ENCODE results near the gene IFT25. TPM values are rescaled to one million over a fixed set of nuclear protein-coding genes. Genes with fewer than 3 reads are reported as not detected.
A peak's percentile ranks its signal among the peaks of the same experiment; 100 is the strongest.

IFT25 gene
- total and polyA plus RNA-seq, 2 donors (not counting 1 experiment from before 2014, with no cell fraction given) = 18.2 to 45.7 TPM

GRCh38 chr1:53951697-53952096, 6.2 kb upstream of the IFT25 start:
- ATAC-seq (ENCODE audit: low read depth) = no peak
- peaks cover 5% of the 10 kb centered on the region for H3K79me2 ChIP-seq (ENCODE audit: control insufficient read depth, insufficient read depth, low read length)
- H3K9ac ChIP-seq (ENCODE audit: low read length) = no peak overlapping the region
- ChIA-PET POLR2A (no interaction called here), CTCF (interaction anchor here (0.7 to 11.4 kb wide), 3 partner anchors 10 to 90 kb away, joined by 3 to 180 read pairs (median 3); no protein-coding TSS in a partner anchor)
- no peak overlapping the region for H3K4me3 ChIP-seq (ENCODE audit: control extremely low read depth in 1 of 5, extremely low read depth in 1 of 5, insufficient read depth in 1 of 5, low read depth in 2 of 5, low read length in 4 of 5)
- no peak overlapping the region for H3K27ac ChIP-seq (ENCODE audit: low read length in 2 of 2)
- H3K36me3 ChIP-seq (replicated peaks in 1 of 2; ENCODE audit: control extremely low read depth in 1 of 2, control insufficient read depth in 1 of 2, extremely low read depth in 1 of 2, insufficient read depth in 2 of 2, low read length in 1 of 2) = peaks cover 6 to 13% of the 10 kb centered on the region in 2 experiments
- peaks cover 4 to 5% of the 10 kb centered on the region in 2 donors for H3K4me1 ChIP-seq (ENCODE audit: control insufficient read depth in 2 of 2, insufficient read depth in 2 of 2, low read length in 2 of 2)
- no peak overlapping the region for H3K4me2 ChIP-seq (replicated peaks; ENCODE audit: low read depth, low read length, poor library complexity, severe bottlenecking)
- 96% methylated on average over 5 of the region's 5 CpGs for WGBS (ENCODE audit: insufficient coverage)
- H3K4me1 Mint-ChIP-seq = peaks cover 9% of the 10 kb centered on the region
- intact Hi-C loops (cut with micrococcal nuclease) = no loop called here
- H3K27ac Mint-ChIP-seq = no peak overlapping the region
- no peaks in the 10 kb centered on the region for H4K20me1 ChIP-seq (ENCODE audit: control insufficient read depth, insufficient read depth, low read length, poor library complexity, severe bottlenecking)
- no peaks in the 10 kb centered on the region for H3K9me3 ChIP-seq (ENCODE audit: control extremely low read depth in 1 of 3, control insufficient read depth in 2 of 3, insufficient read depth in 1 of 3, low read length in 2 of 3)
- H2AFZ ChIP-seq (ENCODE audit: insufficient read depth, low read depth, low read length, poor library complexity, severe bottlenecking) = no peak overlapping the region
- H3K4me3 Mint-ChIP-seq = no peak overlapping the region
- H3K27me3 ChIP-seq (replicated peaks in 1 of 4; ENCODE audit: control extremely low read depth in 1 of 4, control insufficient read depth in 3 of 4, insufficient read depth in 4 of 4, low read length in 3 of 4) = no peaks in the 10 kb centered on the region
- no peak for DNase-seq
- no peaks in the 10 kb centered on the region for H3K9me3 Mint-ChIP-seq (ENCODE audit: insufficient read depth)
- no peaks in the 10 kb centered on the region for H3K27me3 Mint-ChIP-seq
- TF ChIP-seq, protein P1, sequence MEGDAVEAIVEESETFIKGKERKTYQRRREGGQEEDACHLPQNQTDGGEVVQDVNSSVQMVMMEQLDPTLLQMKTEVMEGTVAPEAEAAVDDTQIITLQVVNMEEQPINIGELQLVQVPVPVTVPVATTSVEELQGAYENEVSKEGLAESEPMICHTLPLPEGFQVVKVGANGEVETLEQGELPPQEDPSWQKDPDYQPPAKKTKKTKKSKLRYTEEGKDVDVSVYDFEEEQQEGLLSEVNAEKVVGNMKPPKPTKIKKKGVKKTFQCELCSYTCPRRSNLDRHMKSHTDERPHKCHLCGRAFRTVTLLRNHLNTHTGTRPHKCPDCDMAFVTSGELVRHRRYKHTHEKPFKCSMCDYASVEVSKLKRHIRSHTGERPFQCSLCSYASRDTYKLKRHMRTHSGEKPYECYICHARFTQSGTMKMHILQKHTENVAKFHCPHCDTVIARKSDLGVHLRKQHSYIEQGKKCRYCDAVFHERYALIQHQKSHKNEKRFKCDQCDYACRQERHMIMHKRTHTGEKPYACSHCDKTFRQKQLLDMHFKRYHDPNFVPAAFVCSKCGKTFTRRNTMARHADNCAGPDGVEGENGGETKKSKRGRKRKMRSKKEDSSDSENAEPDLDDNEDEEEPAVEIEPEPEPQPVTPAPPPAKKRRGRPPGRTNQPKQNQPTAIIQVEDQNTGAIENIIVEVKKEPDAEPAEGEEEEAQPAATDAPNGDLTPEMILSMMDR (IDR thresholded peaks at IDR 0.05) = no peak
- TF ChIP-seq EZH2 (IDR thresholded peaks at IDR 0.05; ENCODE audit: borderline replicate concordance, insufficient read depth, low read depth, low read length, poor library complexity, severe bottlenecking) = no peak

DNA sequence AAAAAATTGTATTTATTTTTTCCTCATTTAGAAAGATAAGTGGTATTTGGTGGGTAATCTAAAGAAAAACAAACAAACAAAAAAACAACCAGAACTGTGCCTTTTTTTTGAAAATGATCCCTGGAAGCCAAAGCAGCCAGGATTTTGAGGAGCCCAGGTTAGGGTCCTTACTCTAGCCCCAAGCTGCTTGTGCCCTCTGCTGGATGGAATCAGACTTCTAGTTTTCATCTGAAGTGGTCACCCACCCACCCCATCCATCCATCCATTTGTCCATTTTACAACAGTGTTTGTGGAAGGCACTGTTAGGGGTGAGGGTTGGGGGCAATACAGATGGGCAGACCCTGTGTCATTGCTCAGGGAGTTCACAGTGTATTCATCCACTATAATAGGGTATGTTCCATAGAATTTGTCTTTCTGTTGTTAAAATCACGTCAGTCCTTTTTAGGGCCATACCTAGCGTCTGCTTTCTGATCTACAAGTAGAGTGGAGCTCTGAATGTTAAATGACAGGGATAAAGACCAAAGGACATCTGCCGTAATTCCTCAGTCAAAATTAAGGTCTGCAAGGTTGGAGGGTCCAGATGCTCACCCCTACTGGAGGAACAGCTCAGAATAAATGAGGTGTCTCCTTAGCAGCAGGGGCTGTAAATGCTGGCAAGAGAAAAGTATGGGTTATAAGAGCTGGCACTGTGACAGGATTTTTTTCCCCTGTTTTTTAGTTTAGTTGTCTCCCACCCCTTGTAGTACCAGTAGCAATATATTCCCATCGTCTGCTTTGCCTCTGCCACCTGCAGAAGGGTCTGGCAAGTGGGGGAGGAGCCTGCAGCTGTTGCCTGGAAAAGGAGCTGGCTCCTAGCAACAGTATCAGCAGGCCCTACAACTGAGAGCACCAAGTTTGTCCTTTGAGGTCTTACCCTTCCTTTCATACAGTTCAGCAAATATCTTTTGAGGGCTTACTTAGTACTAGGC, 3.8 kb upstream of the IFT25 start:
- no peak overlapping the region for H3K27ac Mint-ChIP-seq
- H3K4me1 ChIP-seq (ENCODE audit: control insufficient read depth in 2 of 2, insufficient read depth in 2 of 2, low read length in 2 of 2) = peaks cover 13 to 16% of the 10 kb centered on the region in 2 donors
- intact Hi-C loops (cut with micrococcal nuclease) = loop anchor here (1.0 to 10.0 kb wide), 4 partner anchors 71 to 1585 kb away; partner anchors contain the start of genes CC2D1B and TTC22
- peaks cover 6 to 13% of the 10 kb centered on the region in 2 experiments for H3K36me3 ChIP-seq (replicated peaks in 1 of 2; ENCODE audit: control extremely low read depth in 1 of 2, control insufficient read depth in 1 of 2, extremely low read depth in 1 of 2, insufficient read depth in 2 of 2, low read length in 1 of 2)
- H4K20me1 ChIP-seq (ENCODE audit: control insufficient read depth, insufficient read depth, low read length, poor library complexity, severe bottlenecking) = no peaks in the 10 kb centered on the region
- no peak for TF ChIP-seq EZH2 (IDR thresholded peaks at IDR 0.05; ENCODE audit: borderline replicate concordance, insufficient read depth, low read depth, low read length, poor library complexity, severe bottlenecking)
- TF ChIP-seq, protein P1 (IDR thresholded peaks at IDR 0.05) = peak; percentile 55
- H3K79me2 ChIP-seq (ENCODE audit: control insufficient read depth, insufficient read depth, low read length) = peaks cover 11% of the 10 kb centered on the region
- no peak for ATAC-seq (ENCODE audit: low read depth)
- POLR2A ChIA-PET = no interaction called here
- no peak overlapping the region for H3K9ac ChIP-seq (ENCODE audit: low read length)
- H3K4me3 ChIP-seq (ENCODE audit: control extremely low read depth in 1 of 5, extremely low read depth in 1 of 5, insufficient read depth in 1 of 5, low read depth in 2 of 5, low read length in 4 of 5) = no peak overlapping the region
- CTCF ChIA-PET = interaction anchor here (0.8 to 11.4 kb wide), 9 partner anchors 10 to 540 kb away, joined by 3 to 180 read pairs (median 5); no protein-coding TSS in a partner anchor
- no peak overlapping the region for H3K4me3 Mint-ChIP-seq
- H3K4me2 ChIP-seq (replicated peaks; ENCODE audit: low read depth, low read length, poor library complexity, severe bottlenecking) = no peak overlapping the region
- 96% methylated on average over 4 of the region's 4 CpGs for WGBS (ENCODE audit: insufficient coverage)
- H3K27me3 ChIP-seq (replicated peaks in 1 of 4; ENCODE audit: control extremely low read depth in 1 of 4, control insufficient read depth in 3 of 4, insufficient read depth in 4 of 4, low read length in 3 of 4) = no peaks in the 10 kb centered on the region
- H2AFZ ChIP-seq (ENCODE audit: insufficient read depth, low read depth, low read length, poor library complexity, severe bottlenecking) = no peak overlapping the region
- H3K4me1 Mint-ChIP-seq = peaks cover 20% of the 10 kb centered on the region
- no peaks in the 10 kb centered on the region for H3K9me3 ChIP-seq (ENCODE audit: control extremely low read depth in 1 of 3, control insufficient read depth in 2 of 3, insufficient read depth in 1 of 3, low read length in 2 of 3)
- no peaks in the 10 kb centered on the region for H3K9me3 Mint-ChIP-seq (ENCODE audit: insufficient read depth)
- no peaks in the 10 kb centered on the region for H3K27me3 Mint-ChIP-seq
- no peak overlapping the region for H3K27ac ChIP-seq (ENCODE audit: low read length in 2 of 2)
- peak; percentile 53 for DNase-seq
